HG03159 (cell line): ENCODE measurements around the gene CIB4.
"Not testable (repeated sequence)": the region's sequence is repeated elsewhere in the genome, so short reads cannot be mapped to it uniquely, and the experiment has no call there.

Experiments
- ATAC-seq: cut with Tn5 transposase; IDR thresholded peaks from one replicate; pipeline ENCODE4 v1.9.1; 2021; ENCODE audit warnings: mild to moderate bottlenecking, moderate library complexity; ENCODE audit not compliant: unreplicated experiment

The CIB4 gene

GRCh38 chr2:26572591-26572990, 68.6 kb downstream of the CIB4 start:
- no peak for ATAC-seq

GRCh38 chr2:26571316-26571715, 69.8 kb downstream of the CIB4 start:
- no peak for ATAC-seq

GRCh38 chr2:26570083-26570430, 71.1 kb downstream of the CIB4 start:
- no peak for ATAC-seq

GRCh38 chr2:26569216-26570082, 71.7 kb downstream of the CIB4 start:
- ATAC-seq = no peak

- ATAC-seq = no peak
Observed at GRCh38 chr2:26568076-26568890, 72.9 kb downstream of the CIB4 start.

GRCh38 chr2:26567534-26567933, 73.6 kb downstream of the CIB4 start:
- no peak for ATAC-seq

GRCh38 chr2:26566731-26567130, 74.4 kb downstream of the CIB4 start:
- ATAC-seq = not testable (repeated sequence)

GRCh38 chr2:26566081-26566375, 75.1 kb downstream of the CIB4 start:
- no peak for ATAC-seq

- ATAC-seq = no peak
Observed at GRCh38 chr2:26564121-26564644, 77.0 kb downstream of the CIB4 start.

- ATAC-seq = no peak
Observed at GRCh38 chr2:26563686-26564085, 77.5 kb downstream of the CIB4 start.

- ATAC-seq = no peak
Observed at GRCh38 chr2:26562811-26563645, 78.1 kb downstream of the CIB4 start.

GRCh38 chr2:26561918-26562810, 79.0 kb downstream of the CIB4 start:
- no peak for ATAC-seq

GRCh38 chr2:26561376-26561775, 79.8 kb downstream of the CIB4 start:
- no peak for ATAC-seq

GRCh38 chr2:26560892-26561291, 80.3 kb downstream of the CIB4 start:
- no peak for ATAC-seq

- no peak for ATAC-seq
Observed at GRCh38 chr2:26559556-26559955, 81.6 kb downstream of the CIB4 start.

- no peak for ATAC-seq
Observed at GRCh38 chr2:26559044-26559405, 82.1 kb downstream of the CIB4 start.

GRCh38 chr2:26558271-26559043, 82.7 kb downstream of the CIB4 start:
- no peak for ATAC-seq

GRCh38 chr2:26557244-26557925, 83.8 kb downstream of the CIB4 start:
- no peak for ATAC-seq
